OCI-LY1 (cell line): ENCODE measurements around the gene KRTAP3-2.

ENCODE experiments used
- H2AFZ ChIP-seq: fragments of 200-600 bp; sonication (generic), shearing (Covaris generic); 2 replicates; pipeline ENCODE4 v1.6.0; 2014; ENCODE audit warnings: antibody characterized with exemption, mild to moderate bottlenecking, low read length
- H3F3A ChIP-seq: fragments of 200-600 bp; sonication (generic), shearing (Covaris generic); 2 replicates; pipeline ENCODE4 v1.6.0; 2014; ENCODE audit warnings: mild to moderate bottlenecking, antibody characterized with exemption, low read length, moderate library complexity; ENCODE audit not compliant: insufficient read depth
- H3K27ac ChIP-seq: fragments of 200-600 bp; sonication (generic); 2 replicates; pipeline ENCODE4 v1.5.1; 2014; ENCODE audit warnings: low read length, mixed run types, mild to moderate bottlenecking, low read depth; ENCODE audit not compliant: poor library complexity, severe bottlenecking
- H3K27me3 ChIP-seq: fragments of 200-600 bp; sonication (generic); 2 replicates; pipeline ENCODE4 v1.6.0; 2014; ENCODE audit warnings: antibody characterized with exemption, mild to moderate bottlenecking, low read length, moderate library complexity; ENCODE audit not compliant: insufficient read depth
- H3K36me3 ChIP-seq: fragments of 200-600 bp; sonication (generic); 2 replicates; pipeline ENCODE4 v1.6.1; 2014; ENCODE audit warnings: mild to moderate bottlenecking, antibody characterized with exemption, low read length, moderate library complexity, mixed read lengths; ENCODE audit not compliant: insufficient read depth
- H3K4me1 ChIP-seq: fragments of 200-600 bp; sonication (generic); 2 replicates; pipeline ENCODE4 v1.5.1; 2014; ENCODE audit warnings: mild to moderate bottlenecking, low read length, moderate library complexity; ENCODE audit not compliant: insufficient read depth, severe bottlenecking
- H3K4me2 ChIP-seq: fragments of 200-600 bp; sonication (generic), shearing (Covaris generic); 2 replicates; pipeline ENCODE4 v1.6.1; 2014; ENCODE audit warnings: low read length
- H3K4me3 ChIP-seq: fragments of 200-600 bp; sonication (generic); 2 replicates; pipeline ENCODE4 v1.5.1; 2014; ENCODE audit warnings: low read length, low read depth, mild to moderate bottlenecking, mixed read lengths; ENCODE audit not compliant: poor library complexity, severe bottlenecking
- H3K79me2 ChIP-seq: fragments of 200-600 bp; shearing (Covaris generic); 2 replicates; pipeline ENCODE4 v1.6.1; 2016; ENCODE audit warnings: mixed run types, low read length, mixed read lengths; ENCODE audit not compliant: insufficient read depth
- H3K9ac ChIP-seq: fragments of 200-600 bp; sonication (generic), shearing (Covaris generic); 2 replicates; pipeline ENCODE4 v1.6.1; 2014; ENCODE audit warnings: mild to moderate bottlenecking, low read length, mixed read lengths
- H3K9me2 ChIP-seq: fragments of 200-600 bp; sonication (generic), shearing (Covaris generic); 2 replicates; pipeline ENCODE4 v1.6.1; 2014; ENCODE audit warnings: low read depth, mild to moderate bottlenecking, low read length, mixed read lengths
- H3K9me3 ChIP-seq: fragments of 200-600 bp; shearing (Covaris generic); 2 replicates; pipeline ENCODE4 v1.6.1; 2014; ENCODE audit warnings: low read length, mixed read lengths
- H4K20me1 ChIP-seq: fragments of 200-600 bp; sonication (generic), shearing (Covaris generic); 2 replicates; pipeline ENCODE4 v1.6.0; 2016; ENCODE audit warnings: mild to moderate bottlenecking, low read length; ENCODE audit not compliant: insufficient read depth
- EZH2 ChIP-seq: fragments of 200-600 bp; sonication (generic), shearing (Covaris generic); IDR thresholded peaks from 2 replicates; pipeline ENCODE4 v1.8.0; 2017; ENCODE audit warnings: borderline replicate concordance, mixed run types, mild to moderate bottlenecking, antibody characterized with exemption, low read length, moderate library complexity, mixed read lengths
- TF ChIP-seq, protein P1 (sequence below): fragments of 200-600 bp; sonication (generic), shearing (Covaris generic); IDR thresholded peaks from 2 replicates; pipeline ENCODE4 v1.5.1; 2017; ENCODE audit warnings: mild to moderate bottlenecking, antibody characterized with exemption, low read length, moderate library complexity, mixed read lengths

The KRTAP3-2 gene

DNA sequence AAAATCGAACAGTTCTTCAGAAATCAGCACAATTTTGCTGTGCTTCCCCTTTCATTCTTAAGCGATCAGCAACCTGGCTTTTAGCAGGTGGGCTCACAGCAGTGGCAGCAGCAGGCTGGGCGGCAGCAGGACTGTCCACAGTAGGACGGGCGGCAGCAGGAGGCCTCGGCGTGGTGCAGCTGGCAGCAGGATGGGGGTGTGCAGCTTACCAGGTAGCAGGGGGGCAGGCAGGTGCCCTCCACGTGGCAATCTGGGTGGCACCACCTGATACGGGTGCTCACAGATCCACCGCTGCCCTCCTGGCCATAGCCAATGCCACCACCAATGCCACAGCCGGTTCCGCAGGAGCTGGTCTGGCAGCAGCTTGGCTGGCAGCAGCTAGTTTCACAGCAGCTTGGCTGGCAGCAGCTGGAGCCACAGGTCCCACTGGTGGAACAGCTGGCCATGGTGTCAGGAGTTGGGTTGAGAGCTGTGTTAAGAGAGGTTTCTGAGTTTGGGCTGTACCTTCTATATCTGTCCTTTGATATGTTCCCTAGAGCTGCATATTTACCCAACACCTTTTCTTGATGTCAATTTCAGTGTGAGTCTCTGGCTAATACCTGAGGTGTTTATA is 30.0 kb upstream of the KRTAP3-2 start, which contains the start of gene KRTAP1-4:
TSS of gene KRTAP1-4 (minus strand) at position 563 of the 613 bp plus-strand sequence. CDS start at position 446, 117 bp downstream.
- Histone ChIP-seq H3K36me3 (no peaks in the 10 kb centered on the region), H3K27ac (no peak within 1 kb of the TSS), H3K79me2 (no peaks in the 10 kb centered on the region), H3K9me2 (no peaks in the 10 kb centered on the region), H3K4me1 (no peaks in the 10 kb centered on the region), H3K27me3 (no peaks in the 10 kb centered on the region), H3F3A (no peaks in the 10 kb centered on the region), H4K20me1 (no peaks in the 10 kb centered on the region), H3K9me3 (no peaks in the 10 kb centered on the region), H3K9ac (no peak within 1 kb of the TSS), H2AFZ (no peak within 1 kb of the TSS), H3K4me2 (no peak within 1 kb of the TSS), H3K4me3 (no peak within 1 kb of the TSS)
- TF ChIP-seq EZH2, result no peak
- TF ChIP-seq, protein P1, sequence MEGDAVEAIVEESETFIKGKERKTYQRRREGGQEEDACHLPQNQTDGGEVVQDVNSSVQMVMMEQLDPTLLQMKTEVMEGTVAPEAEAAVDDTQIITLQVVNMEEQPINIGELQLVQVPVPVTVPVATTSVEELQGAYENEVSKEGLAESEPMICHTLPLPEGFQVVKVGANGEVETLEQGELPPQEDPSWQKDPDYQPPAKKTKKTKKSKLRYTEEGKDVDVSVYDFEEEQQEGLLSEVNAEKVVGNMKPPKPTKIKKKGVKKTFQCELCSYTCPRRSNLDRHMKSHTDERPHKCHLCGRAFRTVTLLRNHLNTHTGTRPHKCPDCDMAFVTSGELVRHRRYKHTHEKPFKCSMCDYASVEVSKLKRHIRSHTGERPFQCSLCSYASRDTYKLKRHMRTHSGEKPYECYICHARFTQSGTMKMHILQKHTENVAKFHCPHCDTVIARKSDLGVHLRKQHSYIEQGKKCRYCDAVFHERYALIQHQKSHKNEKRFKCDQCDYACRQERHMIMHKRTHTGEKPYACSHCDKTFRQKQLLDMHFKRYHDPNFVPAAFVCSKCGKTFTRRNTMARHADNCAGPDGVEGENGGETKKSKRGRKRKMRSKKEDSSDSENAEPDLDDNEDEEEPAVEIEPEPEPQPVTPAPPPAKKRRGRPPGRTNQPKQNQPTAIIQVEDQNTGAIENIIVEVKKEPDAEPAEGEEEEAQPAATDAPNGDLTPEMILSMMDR, result no peak

- Histone ChIP-seq H3F3A (no peaks in the 10 kb centered on the region), H3K4me2 (no peak within 1 kb of the TSS), H3K4me1 (no peaks in the 10 kb centered on the region), H2AFZ (no peak within 1 kb of the TSS), H3K9me2 (no peaks in the 10 kb centered on the region), H3K4me3 (no peak within 1 kb of the TSS), H3K9ac (no peak within 1 kb of the TSS), H3K27me3 (no peaks in the 10 kb centered on the region), H3K9me3 (no peaks in the 10 kb centered on the region), H3K79me2 (no peaks in the 10 kb centered on the region), H3K36me3 (no peaks in the 10 kb centered on the region), H3K27ac (no peak within 1 kb of the TSS), H4K20me1 (no peaks in the 10 kb centered on the region)
- TF ChIP-seq EZH2, result no peak
- TF ChIP-seq, protein P1, result no peak
Observed at GRCh38 chr17:41026715-41027471, 27.2 kb upstream of the KRTAP3-2 start, which contains the start of gene KRTAP1-5. Gene KRTAP1-5, minus strand, starts transcription at chr17:41027208. Its CDS starts 53 bp downstream, at chr17:41027155.

GRCh38 chr17:41024697-41025096 is 25.0 kb upstream of the KRTAP3-2 start:
- H3K36me3 ChIP-seq, result no peaks in the 10 kb centered on the region
- no peaks in the 10 kb centered on the region for H3K79me2 ChIP-seq
- no peak overlapping the region for H2AFZ ChIP-seq
- no peak overlapping the region for H3K4me2 ChIP-seq
- no peaks in the 10 kb centered on the region for H3F3A ChIP-seq
- no peaks in the 10 kb centered on the region for H3K4me1 ChIP-seq
- H4K20me1 ChIP-seq, result no peaks in the 10 kb centered on the region
- no peaks in the 10 kb centered on the region for H3K27me3 ChIP-seq
- H3K4me3 ChIP-seq, result no peak overlapping the region
- no peaks in the 10 kb centered on the region for H3K9me3 ChIP-seq
- TF ChIP-seq EZH2, result no peak
- TF ChIP-seq, protein P1, result no peak
- H3K9me2 ChIP-seq, result no peaks in the 10 kb centered on the region
- no peak overlapping the region for H3K27ac ChIP-seq
- no peak overlapping the region for H3K9ac ChIP-seq
